Islet of Langerhans (tissue), 1 donor: Measurements from ENCODE around the gene RPL7A.
"Not testable (repeated sequence)": the region's sequence is repeated elsewhere in the genome, so short reads cannot be mapped to it uniquely, and the experiment has no call there.

Experiments used
- FAIRE-seq: peaks from one replicate; lab custom pipeline; 2011; peaks lifted over from hg19 to GRCh38; lab: Jason Lieb, UNC

The RPL7A gene

DNA sequence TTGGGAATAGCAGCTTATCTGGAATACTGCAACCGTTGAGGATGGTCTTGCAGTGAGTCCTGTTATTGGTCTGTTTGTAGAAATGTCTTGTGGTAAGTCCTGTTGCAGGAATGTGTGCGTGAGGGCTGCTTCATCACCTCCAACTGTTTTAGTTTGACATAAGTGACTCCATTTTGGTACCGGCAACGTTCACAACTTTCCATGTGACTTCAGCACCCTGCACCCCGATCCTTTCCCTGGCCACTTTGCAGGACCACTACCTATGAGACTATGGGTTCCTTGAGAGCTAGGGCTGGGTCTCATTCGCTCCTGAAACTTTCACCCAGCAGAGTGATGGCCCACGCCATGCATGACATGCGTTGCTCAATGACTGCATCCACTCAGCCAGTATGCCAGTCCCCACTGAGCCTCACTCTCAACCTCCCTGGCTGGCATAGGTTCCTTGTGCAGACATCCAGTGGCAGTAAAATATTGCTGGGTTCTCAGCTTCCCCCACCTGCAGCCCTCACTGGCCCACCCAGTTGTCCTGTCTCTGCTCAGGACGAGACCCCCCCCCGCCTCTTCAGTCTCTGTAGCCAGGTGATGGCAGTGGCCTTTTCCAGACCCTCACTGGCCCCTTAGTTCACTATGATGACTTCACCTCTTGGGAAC lies 20.1 kb upstream of the RPL7A start:
- no peak for FAIRE-seq

DNA sequence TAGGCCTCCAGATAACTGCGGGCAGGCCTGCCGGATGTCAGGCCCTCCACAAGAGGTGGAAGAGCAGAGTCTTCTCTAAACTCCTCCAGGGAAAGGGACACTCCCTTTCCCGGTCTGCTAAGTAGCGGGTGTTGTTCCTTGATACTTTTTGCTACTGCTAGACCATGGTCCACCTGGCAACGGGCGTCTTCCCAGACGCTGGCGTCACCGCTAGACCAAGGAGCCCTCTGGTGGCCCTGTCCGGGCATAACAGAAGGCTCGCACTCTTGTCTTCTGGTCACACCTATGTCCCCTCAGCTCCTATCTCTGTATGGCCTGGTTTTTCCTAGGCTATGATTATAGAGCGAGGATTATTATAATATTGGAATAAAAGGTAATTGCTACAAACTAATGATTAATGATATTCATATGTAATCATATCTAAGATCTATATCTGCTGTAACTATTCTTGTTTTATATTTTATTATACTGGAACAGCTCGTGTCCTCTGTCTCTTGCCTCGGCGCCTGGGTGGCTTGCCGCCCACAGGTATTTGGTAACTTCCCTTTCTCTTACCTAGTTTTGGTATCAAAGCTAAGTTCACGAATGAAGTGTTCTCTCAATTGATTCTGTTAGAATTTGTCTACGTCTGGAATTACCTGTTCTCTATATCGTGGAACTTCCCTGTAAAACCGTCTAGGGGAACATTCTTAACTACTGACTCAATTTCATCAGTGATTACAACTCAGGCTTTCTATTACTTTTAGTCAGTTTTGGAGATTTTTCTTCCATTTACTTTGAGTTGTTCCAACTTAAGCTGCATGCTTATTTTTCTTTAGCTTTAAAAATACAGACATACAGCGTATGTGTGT lies 18.5 kb upstream of the RPL7A start:
- FAIRE-seq: not testable (repeated sequence)

DNA sequence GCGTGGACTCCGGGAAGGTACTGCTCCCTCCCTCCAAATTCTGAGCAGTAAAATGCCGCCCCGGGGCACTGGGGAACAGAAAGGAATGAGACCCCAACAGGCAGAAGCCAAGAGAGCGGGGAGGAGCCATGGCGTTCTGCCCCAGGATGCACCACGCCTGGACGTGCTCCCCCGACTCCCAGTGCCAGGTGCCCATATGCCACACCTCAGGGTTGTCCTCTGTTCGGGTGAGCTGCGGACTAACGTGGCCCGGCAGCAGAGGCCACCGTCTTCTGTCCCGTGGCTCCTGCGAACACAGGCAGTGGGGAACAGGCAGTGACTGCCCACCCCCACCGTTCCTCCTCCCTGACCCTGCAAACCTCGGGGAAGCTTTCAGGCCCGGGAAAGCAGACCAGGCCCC lies 16.8 kb upstream of the RPL7A start:
- FAIRE-seq: no peak

DNA sequence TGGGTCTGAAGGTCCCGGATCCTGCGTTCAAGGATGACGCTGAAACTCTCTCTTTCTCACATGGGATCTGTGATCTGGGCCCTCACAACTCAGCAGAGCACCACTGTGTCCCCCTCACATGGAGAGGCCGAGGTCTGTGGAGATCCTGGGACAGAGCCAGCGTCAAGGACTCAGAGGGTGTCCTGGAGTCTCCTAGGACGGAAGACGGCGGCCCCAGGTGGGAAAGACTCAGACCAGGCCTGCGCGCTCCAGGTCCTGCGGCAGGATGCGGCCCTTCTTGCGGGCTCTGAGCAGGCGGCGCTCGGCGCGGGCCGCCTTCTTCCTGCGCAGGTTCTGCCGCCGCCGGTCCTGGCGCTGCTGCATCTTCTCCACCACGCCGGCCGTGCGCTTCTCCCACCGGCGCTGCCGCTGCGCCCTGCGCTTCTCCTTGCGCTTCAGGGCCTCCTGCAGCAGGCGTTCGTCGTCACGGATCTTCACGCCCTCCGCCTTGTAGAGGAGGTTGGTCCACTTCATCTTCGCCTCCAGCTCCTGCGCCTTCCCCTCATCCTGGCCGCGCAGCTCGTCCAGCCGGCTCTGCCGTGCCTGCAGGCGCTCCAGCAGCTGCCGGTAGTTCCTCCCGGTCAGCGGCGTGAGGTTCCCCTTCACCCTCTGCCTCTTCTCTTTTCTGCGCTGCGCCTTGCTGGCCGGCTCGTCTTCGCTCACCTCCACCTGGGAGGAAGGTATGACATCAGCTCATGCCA lies 16.2 kb upstream of the RPL7A start:
- no peak for FAIRE-seq

DNA sequence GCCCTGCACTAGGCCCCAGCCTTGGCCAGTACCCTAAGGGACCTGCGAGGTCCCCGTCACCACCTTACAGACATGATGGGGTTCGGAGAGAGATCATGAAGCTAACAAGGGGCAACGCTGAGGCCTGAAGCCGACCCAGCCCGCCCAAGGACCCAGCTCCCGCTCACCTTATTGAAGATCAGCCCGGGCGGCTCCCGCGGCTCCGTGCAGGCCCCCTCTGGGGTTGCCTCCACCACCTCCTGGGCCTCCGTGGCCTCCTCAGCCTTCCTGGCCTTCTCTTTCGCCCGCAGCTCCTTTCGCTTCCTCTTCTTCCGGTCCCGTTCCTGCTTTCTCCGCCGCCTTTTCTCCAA lies 15.7 kb upstream of the RPL7A start:
- no peak for FAIRE-seq

DNA sequence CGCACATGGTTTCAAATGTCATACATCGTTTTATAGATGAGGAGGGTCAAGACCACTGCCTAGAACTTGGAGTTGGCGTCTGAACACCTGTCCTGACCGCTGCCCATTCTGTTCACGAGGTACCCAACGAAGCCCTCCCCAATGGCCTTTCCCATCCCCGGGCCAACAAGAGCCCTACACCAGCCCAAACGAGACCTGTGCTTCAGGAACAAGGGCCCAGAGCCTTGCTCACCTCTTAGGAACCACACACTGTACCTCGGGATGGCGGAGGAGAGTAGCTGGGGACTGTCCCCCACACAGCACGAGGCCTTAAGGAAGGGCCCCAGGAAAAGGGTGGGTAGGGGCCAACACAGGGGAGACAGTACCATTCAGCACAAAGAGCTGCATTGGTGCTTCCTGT lies 15.0 kb upstream of the RPL7A start:
- FAIRE-seq: no peak

DNA sequence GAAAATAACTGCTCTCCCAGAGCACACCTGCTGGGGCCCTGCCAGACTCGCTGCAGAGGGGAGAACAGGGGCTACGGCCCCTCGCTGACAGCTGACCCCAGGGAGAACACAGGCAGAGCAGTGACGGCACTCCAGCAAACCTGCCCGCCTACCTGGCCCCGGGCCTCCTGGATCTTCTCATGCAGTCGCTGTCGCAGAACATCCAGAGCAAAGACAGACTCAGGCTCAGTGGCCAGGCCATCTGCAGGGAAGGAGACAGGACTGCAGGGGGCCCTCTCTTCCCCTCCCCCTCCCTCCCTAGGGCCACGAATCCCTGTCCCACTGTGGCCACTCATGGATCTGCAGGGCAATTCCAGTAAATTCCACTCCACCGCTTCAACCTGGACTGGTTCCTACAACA lies 14.5 kb upstream of the RPL7A start:
- no peak for FAIRE-seq

DNA sequence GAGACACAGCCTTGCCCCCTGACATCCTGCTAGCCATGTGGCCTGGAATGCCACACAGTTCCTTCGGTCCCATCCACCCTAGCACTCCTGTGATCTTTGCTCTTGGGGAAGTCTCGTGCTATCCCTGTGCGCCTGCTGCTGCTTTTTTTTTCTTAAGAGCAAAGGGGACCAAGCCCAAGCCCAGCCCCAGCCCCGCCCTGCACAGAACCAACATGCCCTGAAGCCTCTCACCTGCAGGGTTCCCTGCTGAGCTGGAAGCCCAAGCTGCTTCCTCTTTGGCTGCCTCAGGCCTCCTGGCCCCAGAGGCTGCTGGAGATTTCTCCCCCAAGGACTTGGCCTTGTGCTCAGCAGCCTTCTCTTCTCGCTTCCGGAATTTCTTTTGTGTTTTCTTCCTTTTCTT lies 13.9 kb upstream of the RPL7A start:
- FAIRE-seq: no peak

DNA sequence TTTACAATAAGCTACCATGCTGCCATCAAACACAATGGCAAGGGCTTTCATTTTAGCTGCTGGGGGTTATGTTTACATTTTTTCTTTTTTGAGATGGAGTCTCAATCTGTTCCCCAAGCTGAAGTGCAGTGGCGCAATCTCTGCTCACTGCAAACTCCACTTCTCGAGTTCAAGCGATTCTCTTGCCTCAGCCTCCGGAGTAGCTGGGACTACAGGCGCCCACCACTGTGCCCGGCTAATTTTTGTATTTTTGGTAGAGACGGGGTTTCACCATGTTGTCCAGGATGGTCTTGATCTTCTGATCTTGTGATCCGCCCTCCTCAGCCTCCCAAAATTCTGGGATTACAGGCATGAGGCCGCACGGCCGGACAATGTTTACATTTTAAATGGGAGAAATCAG lies 13.1 kb upstream of the RPL7A start:
- FAIRE-seq: not testable (repeated sequence)

DNA sequence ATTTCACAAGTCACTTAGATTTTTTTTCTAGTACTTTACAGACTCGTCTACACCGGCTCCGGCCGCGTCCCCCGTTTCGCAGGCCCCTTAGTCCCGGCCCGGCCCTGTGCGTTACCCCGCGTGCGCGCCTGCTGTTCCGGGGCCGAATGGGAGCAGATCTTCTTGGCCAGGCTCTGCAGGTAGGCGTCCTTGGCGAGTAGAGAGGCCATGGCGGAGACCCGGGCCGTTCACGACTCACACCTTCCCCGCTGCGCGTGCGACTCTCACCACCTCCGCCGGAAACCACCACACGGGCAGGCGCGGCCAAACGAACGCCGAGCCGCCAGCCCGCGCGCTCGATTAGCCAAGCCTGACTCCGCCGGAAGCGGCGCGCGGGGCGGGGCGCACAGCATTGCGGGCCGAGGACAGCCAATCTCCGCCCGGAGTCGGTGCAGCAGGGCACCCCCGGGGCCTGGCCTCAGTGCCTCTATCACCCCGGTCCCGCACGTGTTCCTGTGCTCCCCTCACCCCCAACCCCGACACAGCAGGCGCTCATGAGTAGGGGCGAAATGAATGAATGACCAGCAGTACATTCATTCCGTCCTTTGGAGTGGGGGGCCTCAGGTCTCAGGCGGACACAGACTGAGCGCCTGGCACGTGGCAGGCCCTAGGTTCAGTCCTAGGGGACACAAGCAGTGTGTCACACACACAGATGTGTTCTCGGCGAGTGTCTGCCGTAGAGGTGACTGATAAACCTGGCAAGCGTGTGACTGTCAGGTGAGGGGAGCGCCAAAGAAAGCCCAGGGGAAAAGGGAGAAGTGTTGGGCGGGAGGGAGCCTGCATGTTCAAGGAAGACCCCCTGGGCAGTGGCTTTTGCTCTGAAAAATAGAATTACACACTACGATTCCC lies 11.8 kb upstream of the RPL7A start, which contains the start of gene SURF6:
TSS of gene SURF6 (minus strand) at position 265 of the 888 bp plus-strand sequence. CDS start at position 209, 56 bp downstream.
- no peak for FAIRE-seq

DNA sequence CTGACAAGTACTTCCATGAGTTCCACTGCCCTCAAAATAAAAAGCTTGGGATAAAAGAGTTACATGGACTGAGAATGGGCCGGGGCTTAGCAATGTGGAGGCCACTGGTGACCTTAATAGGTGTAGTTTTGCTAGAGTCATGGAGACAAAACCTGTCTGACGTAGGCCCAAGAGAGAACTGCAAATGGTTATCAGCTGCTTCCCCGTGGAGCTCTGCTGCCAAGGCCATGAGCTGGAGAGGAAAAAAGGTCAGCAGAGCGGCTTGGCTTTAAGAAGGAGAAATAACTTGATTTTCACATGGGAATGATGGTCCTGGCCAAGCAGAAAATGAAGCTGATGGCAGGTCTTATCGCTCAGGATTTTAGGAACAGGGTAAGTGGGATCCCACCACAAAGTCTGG lies 8.4 kb upstream of the RPL7A start:
- no peak for FAIRE-seq

DNA sequence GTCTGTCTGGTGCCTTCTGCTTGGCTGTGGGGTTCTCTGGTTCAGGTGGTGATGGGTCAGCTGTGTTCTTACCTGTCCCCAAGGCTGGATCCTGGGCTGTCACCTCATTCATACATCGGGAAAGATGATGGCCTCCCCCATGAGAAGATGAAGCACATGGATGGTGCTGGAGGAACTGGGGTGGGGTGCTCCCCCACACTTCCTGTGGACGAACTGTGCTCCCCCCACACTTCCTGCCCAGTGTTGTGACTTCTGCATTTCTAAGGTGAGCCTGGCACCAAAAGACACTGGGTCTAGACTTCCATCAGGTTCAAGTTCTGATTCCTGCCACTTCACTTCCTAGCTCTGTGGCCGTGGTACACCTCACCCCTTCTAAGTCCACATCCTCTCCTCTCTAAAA lies 7.8 kb upstream of the RPL7A start:
- FAIRE-seq: no peak

DNA sequence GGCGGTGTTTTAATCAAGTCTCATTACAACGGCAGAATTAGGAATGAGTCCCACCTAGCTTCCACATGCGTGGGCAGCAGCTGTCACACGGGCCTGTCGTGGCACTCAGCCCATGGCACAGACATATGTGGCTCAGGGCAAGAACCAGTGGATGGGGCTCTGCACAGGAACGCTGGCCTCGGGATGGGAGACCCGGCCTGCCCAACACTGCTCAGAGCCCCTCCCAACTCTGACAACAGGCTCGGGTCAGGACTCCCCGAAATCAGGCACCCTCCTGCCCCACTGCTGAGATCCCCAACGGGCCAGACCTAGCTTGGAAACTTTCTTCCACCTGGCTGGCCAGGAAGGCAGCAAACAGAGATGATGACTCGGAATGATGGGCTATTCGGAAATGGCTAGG lies 7.1 kb upstream of the RPL7A start:
- FAIRE-seq: no peak

DNA sequence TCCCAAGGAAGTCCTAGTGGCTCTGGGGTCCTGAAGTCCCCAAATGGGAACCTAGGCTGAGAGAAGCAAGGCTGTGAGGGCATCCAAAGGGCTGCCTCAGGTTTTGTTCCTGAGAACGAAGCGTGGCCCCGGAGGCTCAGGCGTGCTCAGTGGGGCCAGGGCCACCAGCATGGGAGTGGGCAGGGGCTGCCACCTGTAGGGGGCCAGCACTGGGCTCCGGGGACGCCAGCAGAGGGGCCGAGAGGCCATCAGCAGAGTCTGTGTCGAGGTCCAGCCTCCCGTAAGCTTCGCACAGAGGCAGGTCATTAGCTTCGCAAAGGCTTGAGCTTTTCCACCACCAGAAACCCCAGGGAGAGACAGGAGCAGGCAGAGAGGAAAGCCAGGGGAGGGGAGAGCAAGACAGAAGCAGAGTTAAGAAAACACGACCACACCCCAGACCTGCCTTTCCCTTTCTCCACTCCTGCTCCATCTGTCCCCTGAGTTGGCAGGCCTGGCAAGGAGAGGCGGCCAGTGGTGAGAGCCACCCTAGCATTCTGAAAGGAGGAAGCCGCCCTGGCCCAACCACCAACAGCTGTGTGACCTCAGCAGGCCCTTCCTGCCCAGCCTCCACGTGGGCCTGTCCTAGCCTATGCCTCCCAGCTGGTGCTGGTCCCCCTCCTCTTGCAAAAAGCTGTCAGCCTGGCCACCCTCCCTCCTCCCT lies 6.5 kb upstream of the RPL7A start:
- no peak for FAIRE-seq

DNA sequence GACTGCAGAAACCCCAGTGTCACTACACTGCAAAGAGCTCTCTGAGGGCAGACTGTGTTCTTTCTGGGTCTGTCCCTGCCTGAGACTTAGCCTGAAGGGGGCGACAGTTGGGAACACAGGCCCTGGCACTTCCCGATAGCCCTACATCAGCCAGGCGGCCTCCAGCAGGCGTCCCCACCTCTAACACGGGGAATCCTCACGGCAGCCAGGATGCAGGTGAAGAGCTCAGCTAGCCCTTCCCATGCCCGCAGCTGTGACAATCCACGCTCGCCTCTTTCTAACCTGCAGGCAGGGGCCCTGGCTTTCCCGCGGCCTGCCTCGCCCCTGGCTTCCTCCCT lies 6.0 kb upstream of the RPL7A start:
- FAIRE-seq: no peak

DNA sequence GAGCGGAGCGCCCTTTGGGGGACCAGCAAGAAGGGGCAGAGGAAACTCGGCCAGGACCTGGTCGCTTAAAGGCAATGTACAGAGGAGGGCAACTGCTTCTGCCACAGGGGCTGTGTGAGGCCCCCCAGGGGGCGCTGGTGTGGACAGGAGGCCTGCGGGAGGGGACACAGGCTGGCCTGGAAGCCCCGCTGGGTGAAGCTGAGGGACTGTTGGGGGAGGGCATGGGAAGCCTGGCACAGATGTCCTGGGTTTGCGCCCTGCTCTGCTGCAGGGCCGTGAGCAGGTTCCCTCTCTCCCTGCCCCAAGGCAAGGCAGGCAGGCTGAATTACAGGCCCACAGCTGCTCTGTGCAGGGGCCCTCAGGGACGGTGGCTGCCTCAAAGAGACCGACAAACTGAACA lies 5.4 kb upstream of the RPL7A start:
- no peak for FAIRE-seq

DNA sequence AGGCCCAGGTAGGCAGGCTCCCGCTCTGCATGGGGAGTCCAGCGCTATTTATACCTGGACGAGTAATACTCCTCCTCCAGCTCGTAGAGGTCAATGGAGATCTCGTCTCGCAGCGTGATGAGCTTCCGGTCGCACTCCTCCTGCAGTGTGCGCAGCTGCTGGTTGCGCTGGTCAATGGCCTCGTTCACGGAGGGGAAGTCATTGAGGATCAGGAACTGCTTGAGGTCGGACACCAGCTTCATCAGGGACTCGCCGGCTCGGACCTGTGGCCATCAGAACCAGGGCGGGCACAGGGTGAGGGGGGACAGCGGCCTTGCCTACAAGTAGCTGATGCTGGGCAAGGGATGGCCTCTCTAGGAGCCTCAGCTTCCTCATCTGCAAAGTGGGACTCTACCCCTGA lies 3.9 kb upstream of the RPL7A start:
- FAIRE-seq: no peak

DNA sequence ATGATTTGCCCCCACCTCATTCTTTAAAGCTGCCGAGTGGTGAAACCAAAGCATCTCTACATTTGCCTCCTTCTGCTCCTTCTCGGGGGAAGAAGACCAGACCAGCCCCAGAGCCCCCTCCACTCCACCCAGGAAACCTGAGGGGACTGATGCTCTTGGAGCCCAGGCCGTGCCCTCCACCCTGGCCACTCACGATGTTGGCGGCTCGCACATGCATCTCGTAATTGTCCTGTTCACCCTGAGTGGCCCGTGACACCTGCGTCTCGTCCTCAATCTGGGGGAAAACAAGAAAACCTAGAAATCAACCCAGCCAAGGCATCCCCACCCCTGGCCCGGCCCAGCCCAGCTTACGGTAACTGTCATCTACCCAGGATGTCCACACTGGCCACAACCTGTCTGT lies 3.0 kb upstream of the RPL7A start:
- no peak for FAIRE-seq

DNA sequence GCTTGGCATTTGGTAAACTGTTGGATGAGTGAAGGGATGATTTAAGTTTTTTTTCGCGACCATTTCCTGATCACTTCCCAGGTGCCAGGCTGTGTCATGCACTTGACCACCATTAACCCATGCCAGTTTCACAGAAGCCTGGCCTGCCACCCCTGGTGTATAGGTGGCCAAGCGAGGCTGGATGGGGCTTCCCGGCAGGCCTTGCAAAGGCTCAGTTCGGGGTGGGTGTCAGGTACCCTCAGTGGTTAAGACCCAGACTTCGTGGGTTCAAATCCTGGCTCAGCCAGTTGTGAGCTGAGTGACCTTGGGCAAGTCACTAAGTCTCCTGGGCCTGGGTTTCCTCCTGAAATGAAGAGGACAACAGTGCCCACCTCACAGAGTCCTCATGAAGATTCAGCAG lies 2.4 kb upstream of the RPL7A start:
- FAIRE-seq: no peak

DNA sequence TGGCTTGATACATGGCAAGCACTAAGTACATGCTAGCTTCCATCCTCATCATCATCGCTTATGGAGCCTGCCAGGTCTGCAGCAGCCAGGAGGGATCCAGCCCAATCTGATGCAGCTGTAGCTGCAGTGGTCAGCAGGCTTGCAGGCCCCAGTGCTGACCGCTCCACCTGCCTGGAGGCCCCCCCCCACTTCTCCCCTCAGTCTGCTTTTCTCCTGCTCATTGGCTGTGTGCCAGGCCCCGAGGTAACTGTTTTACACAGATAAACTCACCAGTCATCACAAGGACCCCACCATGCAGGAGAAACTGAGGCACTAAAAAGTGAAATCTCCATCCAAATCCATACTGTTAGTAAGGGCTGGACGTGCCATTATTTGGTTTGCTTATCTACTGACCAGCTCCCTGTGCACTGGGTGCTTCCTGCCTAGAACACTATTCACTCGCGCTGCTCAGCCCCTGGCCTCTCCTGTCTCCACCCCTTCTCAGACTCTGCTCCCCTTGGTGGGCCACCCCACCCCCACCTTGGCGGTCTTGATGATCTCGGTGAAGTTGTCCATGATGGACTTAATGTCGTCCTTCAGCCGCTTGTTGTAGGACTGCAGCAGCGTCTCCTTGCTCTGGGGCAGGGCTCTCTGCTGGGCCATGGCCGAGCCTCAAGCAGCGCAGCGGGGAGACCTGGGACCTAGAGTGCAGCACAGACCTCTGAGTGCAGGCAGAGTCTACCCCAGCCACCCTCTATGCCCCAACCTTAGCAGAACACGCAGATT lies 1.8 kb upstream of the RPL7A start:
- no peak for FAIRE-seq

DNA sequence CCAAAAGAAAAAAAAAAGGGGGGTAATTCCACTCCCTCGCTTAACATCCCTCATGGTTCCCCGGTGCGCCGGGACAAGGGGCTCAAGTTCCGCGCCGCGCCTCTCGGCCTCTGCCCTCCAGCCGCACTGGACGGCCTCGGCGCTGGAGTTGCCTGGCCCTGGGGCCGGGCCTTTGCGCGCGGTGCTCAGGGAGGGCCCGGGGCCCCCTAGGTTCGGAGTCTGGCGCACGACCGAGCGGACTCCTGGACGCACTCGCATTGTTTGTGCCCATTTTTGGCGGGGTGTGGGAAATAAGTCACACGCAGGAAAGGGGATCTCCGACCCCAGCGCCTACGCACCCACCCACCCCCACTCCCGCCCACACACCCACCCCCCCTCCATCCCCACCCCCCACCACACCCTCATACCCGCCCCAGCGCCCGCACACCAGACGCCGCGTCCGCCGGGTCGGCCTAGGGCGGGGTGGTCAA lies 468 bp upstream of the RPL7A start:
- no peak for FAIRE-seq
